ENCODE measurements around the gene MAP1B.

GRCh38 chr5:72151646-72152045, 44.4 kb downstream of the MAP1B start:
- TF ChIP-seq CEBPB (tag; IDR thresholded peaks at IDR 0.05) = no peak
- no peak for TF ChIP-seq KAT7 (CRISPR knock-in tag; IDR thresholded peaks at IDR 0.05; ENCODE audit: borderline replicate concordance)
- no peak for TF ChIP-seq CXXC5 (CRISPR knock-in tag; IDR thresholded peaks at IDR 0.05)
- TF ChIP-seq PCBP2 (IDR thresholded peaks at IDR 0.05; ENCODE audit: low read depth, low read length, poor library complexity, severe bottlenecking) = no peak
- TF ChIP-seq HOMEZ (CRISPR knock-in tag; IDR thresholded peaks at IDR 0.05) = no peak
- no peak for TF ChIP-seq POLR2AphosphoS5 (IDR thresholded peaks at IDR 0.05; ENCODE audit: control insufficient read depth, insufficient read depth, low read depth, low read length)
- no peak for TF ChIP-seq SMAD4 (CRISPR knock-in tag; conservative IDR thresholded peaks at IDR 0.05)
- TF ChIP-seq SIRT6 (IDR thresholded peaks at IDR 0.05; ENCODE audit: low read depth, low read length) = no peak
- TF ChIP-seq ZNF274 (IDR thresholded peaks at IDR 0.05; ENCODE audit: borderline replicate concordance, low read depth, low read length) = no peak
- no peak for TF ChIP-seq E2F5 (CRISPR knock-in tag; IDR thresholded peaks at IDR 0.05)

Data from K562 (cell line).